ENCODE measurements around the gene PTCHD1. TPM values are rescaled to one million over a fixed set of nuclear protein-coding genes. Genes with fewer than 3 reads are reported as not detected.

The PTCHD1 gene
- total RNA-seq, 1 experiment from 2014 or later = 4.2 TPM

GRCh38 chrX:23333842-23334520 lies 668 bp upstream of the PTCHD1 start:
- H3K27ac Mint-ChIP-seq = no peak overlapping the region

GRCh38 chrX:23334521-23334847 lies 165 bp upstream of the PTCHD1 start:
- Mint-ChIP-seq H3K27me3 (ENCODE audit: low read depth) (peaks cover 15% of the 10 kb centered on the region), H3K36me3 (0 out of 2 replicates have a peak, but pooled peaks cover 3% of the 10 kb centered on the region), H3K9me3 (no peaks in the 10 kb centered on the region), H3K4me1 (peaks cover 37% of the 10 kb centered on the region), H3K27ac (no peak overlapping the region), H3K4me3 (peak overlapping the region; percentile 88; the same call in 1 of the 2 replicates)
- DNase-seq (ENCODE audit: low spot score) = no peak
- CTCF ChIA-PET = interaction anchor here (0.6 kb wide), 2 partner anchors 156 to 233 kb away, joined by 3 to 5 read pairs; no protein-coding TSS in a partner anchor
- POLR2A ChIA-PET = interaction anchor here (0.7 kb wide), 1 partner anchor 174 kb away, joined by 6 read pairs; no protein-coding TSS in a partner anchor
- TF ChIP-seq RELA (CRISPR knock-in tag; IDR thresholded peaks at IDR 0.05; ENCODE audit: borderline replicate concordance) (no peak), USF1 (CRISPR knock-in tag; IDR thresholded peaks at IDR 0.05) (no peak), IRF1 (CRISPR knock-in tag; IDR thresholded peaks at IDR 0.05) (no peak), E2F1 (CRISPR knock-in tag; IDR thresholded peaks at IDR 0.05) (no peak), GTF2I (CRISPR knock-in tag; conservative IDR thresholded peaks at IDR 0.05) (no peak), SOX15 (CRISPR knock-in tag; IDR thresholded peaks at IDR 0.05) (no peak), ESRRA (CRISPR knock-in tag; IDR thresholded peaks at IDR 0.05; ENCODE audit: borderline replicate concordance) (no peak), HMGA2 (CRISPR knock-in tag; IDR thresholded peaks at IDR 0.05) (no peak), RORB (CRISPR knock-in tag; IDR thresholded peaks at IDR 0.05) (no peak), ERG (CRISPR knock-in tag; IDR thresholded peaks at IDR 0.05) (no peak), ZNF317 (CRISPR knock-in tag; IDR thresholded peaks at IDR 0.05; ENCODE audit: borderline replicate concordance, low read depth) (no peak), NFYB (CRISPR knock-in tag; conservative IDR thresholded peaks at IDR 0.05; ENCODE audit: low read depth) (no peak)
- ATAC-seq = no peak

More at GRCh38 chrX:23333842-23334520, 668 bp upstream of the PTCHD1 start:
- Mint-ChIP-seq H3K4me3 (peak overlapping the region; percentile 91), H3K4me1 (peaks cover 35% of the 10 kb centered on the region), H3K27me3 (ENCODE audit: low read depth) (peaks cover 15% of the 10 kb centered on the region), H3K9me3 (no peaks in the 10 kb centered on the region), H3K36me3 (0 out of 2 replicates have a peak, but pooled peaks cover under 1% of the 10 kb centered on the region)
- POLR2A ChIA-PET = interaction anchor here (0.7 kb wide), 1 partner anchor 175 kb away, joined by 6 read pairs; no protein-coding TSS in a partner anchor
- CTCF ChIA-PET = interaction anchor here (0.6 kb wide), 2 partner anchors 155 to 233 kb away, joined by 3 to 5 read pairs; no protein-coding TSS in a partner anchor
- ATAC-seq (peak; percentile 66), DNase-seq (ENCODE audit: low spot score) (peak; percentile 52)
- TF ChIP-seq ERG (CRISPR knock-in tag; IDR thresholded peaks at IDR 0.05) = no peak
- TF ChIP-seq CBFB (CRISPR knock-in tag; IDR thresholded peaks at IDR 0.05; ENCODE audit: low read depth) = no peak

- Mint-ChIP-seq H3K36me3 (peaks cover 11% of the 10 kb centered on the region; the same call in 1 of the 2 replicates), H3K27ac (no peak overlapping the region), H3K27me3 (ENCODE audit: low read depth) (peaks cover 15% of the 10 kb centered on the region), H3K4me1 (peaks cover 42% of the 10 kb centered on the region), H3K4me3 (no peak overlapping the region), H3K9me3 (no peaks in the 10 kb centered on the region)
- ChIA-PET POLR2A (no interaction called here), CTCF (no interaction called here)
- no peak for DNase-seq (ENCODE audit: low spot score)
- no peak for ATAC-seq
- TF ChIP-seq CBFB (CRISPR knock-in tag; IDR thresholded peaks at IDR 0.05; ENCODE audit: low read depth) (no peak), E2F1 (CRISPR knock-in tag; IDR thresholded peaks at IDR 0.05) (no peak), ZNF219 (CRISPR knock-in tag; IDR thresholded peaks at IDR 0.05; ENCODE audit: borderline replicate concordance) (no peak), CREM (CRISPR knock-in tag; IDR thresholded peaks at IDR 0.05) (no peak), IRF2 (CRISPR knock-in tag; IDR thresholded peaks at IDR 0.05; ENCODE audit: borderline replicate concordance, low read depth) (no peak), PREB (CRISPR knock-in tag; IDR thresholded peaks at IDR 0.05; ENCODE audit: borderline replicate concordance) (no peak), GTF2I (CRISPR knock-in tag; conservative IDR thresholded peaks at IDR 0.05) (no peak), NFYB (CRISPR knock-in tag; conservative IDR thresholded peaks at IDR 0.05; ENCODE audit: low read depth) (no peak), SP1 (CRISPR knock-in tag; conservative IDR thresholded peaks at IDR 0.05) (no peak), ZNF671 (CRISPR knock-in tag; IDR thresholded peaks at IDR 0.05) (no peak), ZNF396 (CRISPR knock-in tag; IDR thresholded peaks at IDR 0.05; ENCODE audit: borderline replicate concordance) (no peak), USF1 (CRISPR knock-in tag; IDR thresholded peaks at IDR 0.05) (no peak), MYBL2 (CRISPR knock-in tag; IDR thresholded peaks at IDR 0.05) (no peak), KAT7 (CRISPR knock-in tag; IDR thresholded peaks at IDR 0.05; ENCODE audit: borderline replicate concordance) (no peak)
These were observed 3.7 kb downstream of the PTCHD1 start for GRCh38 chrX:23338334-23338733.
